Measurements from ENCODE around the gene MROH2A.

DNA sequence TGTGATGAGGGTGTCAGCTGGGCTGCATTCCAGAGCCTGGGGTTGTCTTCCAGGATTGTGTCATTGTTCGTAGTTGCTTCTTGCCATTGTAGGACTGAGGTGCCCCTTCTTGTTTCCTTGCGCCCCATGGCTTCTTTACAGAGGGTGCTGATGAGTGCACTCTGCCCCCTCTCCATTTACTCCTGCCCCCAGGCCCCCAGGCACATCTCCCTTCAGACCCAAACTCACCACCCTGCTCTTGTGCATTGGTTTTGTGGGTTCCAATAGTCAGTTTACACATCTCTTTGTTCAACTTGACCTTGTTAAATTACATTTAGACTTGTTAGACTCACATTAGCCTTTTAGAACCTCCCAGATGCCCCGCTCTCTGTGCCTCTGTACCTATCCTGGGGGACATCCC is 43.1 kb downstream of the MROH2A start:
- TF ChIP-seq CTCF (IDR thresholded peaks at IDR 0.05) (no peak), ZNF512 (CRISPR knock-in tag; IDR thresholded peaks at IDR 0.05; ENCODE audit: borderline replicate concordance) (no peak)
